Anterior cingulate cortex (tissue), 58 donors: ENCODE data around the gene IDH3G.
"Not testable (repeated sequence)": the region's sequence is repeated elsewhere in the genome, so short reads cannot be mapped to it uniquely, and the experiment has no call there.

Experiments
- DNase-seq, 58 donors: peaks; one replicate each; lab custom pipeline; 2025; lab: John Stamatoyannopoulos, UW

IDH3G gene

DNA sequence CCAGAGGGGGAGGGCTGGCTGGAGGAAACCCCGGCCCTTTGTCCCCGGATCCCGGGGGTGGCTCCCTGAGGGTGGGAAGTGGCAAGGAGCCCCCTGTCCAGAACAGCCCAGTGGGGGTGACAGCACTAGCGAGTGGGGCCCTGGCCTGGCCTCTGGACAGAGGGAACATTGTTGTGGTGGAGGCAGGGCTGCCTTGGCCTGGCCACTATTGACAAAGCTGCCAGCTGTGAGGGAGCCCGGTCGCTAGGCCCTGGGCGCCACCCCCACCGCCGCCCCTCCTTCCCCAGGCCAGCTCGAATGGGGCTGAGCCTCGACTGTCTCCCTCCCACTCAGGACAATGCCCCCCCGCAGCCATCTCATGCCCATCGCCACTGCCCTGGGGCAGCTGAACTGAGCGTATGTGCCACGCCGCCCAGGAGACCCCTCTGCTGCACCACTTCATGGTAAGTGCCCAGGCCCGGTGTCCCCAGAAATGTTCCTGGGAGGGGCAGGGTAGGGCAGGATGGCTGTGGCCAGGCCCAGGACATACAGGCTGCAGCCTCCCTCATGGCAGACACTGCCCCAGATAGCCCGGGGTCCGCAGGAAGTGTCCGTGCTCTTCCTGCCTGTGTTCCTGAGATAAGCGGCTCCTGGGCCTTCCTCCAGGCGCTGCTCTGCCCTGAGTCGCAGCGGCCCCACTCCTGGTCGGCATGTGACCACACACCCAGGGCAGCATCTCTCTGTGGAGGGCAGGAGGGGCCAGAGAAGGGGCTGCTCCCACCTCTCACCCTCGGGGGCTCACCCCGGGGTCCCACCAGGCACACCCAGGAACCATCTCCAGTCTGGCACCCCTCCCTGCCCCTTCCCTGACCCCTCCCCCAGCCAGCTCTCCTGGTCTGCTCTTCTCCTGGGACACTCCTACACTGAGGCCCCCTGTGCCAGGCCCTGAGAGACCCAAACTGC lies 28.8 kb downstream of the IDH3G start:
- peak in 56 of 58 donors; percentile 33 to 99 (median 84) for DNase-seq

DNA sequence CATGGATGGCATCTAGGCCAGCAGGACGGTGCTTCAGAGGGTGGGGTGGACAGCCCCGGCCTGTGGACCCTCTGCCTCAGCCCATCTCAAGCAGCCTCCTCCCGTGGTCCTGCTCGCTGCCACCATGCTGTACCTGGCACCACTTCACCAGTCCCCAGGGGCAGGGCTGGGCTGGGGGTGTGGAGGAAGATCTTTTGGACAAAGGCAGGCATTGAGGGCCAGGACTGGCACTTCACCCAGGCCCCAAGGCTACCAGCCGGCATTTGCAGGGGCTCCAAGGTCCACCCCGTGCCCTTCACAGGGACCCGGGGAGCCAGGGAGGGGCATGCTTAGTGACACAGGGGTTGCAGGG lies 29.4 kb downstream of the IDH3G start:
- DNase-seq: peak in 1 of 58 donors; percentile 82

DNA sequence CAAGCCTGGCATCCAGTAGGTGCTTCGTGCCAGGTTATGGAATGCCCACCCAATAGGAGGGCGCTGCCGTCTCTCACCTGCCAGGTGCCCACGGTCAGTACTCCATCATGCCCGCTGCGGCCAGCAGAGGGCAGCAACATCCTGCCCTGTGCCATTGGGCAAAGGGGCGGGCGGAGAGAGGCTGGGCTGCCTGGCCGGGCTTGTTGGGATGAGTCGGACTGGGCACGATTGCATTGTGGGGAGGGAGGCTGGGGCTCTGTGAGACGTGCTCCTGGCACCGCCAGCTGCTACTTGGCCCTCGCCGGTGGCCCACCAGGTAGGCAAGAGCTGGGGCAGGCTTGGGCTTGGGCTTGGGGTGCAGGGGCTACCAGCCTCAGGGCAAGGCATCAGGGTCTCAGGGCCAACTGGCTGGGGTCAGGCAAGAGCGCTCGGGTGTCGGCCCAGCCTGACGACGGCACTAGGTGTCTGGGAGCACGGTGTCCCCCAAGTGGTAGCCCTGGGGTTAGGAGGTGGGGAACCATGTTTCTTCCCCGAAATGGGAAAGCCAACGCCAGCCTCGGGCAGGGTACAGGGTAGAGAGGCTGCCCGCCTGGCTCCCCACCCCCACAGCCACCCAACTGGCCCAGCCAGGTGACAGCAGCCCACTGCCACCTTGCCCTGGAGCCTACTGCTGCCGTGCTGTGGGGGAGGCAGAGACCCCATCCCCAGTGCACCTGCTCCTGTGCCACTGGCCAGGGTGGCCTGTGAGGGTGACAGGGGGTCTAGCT lies 30.0 kb downstream of the IDH3G start, which contains the start of gene PLXNB3:
Gene PLXNB3, plus strand, starts transcription at position 261 of the 767 bp plus-strand sequence. CDS start 1,287 bp downstream, outside the sequence.
- DNase-seq: peak in 55 of 58 donors; percentile 5 to 94 (median 75)

GRCh38 chrX:153763298-153763932 lies 30.8 kb downstream of the IDH3G start:
- DNase-seq: no peak

DNA sequence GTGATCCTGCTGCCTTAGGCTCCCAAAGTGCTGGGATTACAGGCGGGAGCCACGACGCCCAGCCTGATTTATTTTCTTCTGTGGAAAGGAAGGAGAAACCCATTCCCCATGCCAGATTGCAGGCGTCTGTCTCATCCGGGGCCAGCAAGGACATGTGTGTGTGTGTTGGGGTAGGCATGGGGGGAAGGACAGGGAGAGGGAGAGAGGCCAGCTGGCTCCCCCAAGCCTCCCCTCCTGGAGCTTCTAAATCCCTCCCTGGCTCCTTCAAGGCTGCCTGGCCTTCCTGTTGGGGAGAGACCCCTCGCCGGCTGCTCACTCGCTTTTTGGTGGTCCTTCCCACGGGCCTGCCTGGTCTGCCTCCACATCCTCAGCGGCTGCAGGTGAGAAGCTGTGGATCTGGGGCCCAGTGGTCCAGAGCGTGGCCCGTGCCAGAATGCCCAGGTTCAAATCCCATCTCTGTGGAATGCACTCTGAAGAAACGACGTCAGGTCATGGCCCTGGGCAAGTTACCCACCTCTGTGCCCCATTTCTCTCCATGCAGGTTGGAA lies 31.5 kb downstream of the IDH3G start:
- no peak for DNase-seq

- no peak for DNase-seq
These were observed 32.3 kb downstream of the IDH3G start for GRCh38 chrX:153761863-153762262.

DNA sequence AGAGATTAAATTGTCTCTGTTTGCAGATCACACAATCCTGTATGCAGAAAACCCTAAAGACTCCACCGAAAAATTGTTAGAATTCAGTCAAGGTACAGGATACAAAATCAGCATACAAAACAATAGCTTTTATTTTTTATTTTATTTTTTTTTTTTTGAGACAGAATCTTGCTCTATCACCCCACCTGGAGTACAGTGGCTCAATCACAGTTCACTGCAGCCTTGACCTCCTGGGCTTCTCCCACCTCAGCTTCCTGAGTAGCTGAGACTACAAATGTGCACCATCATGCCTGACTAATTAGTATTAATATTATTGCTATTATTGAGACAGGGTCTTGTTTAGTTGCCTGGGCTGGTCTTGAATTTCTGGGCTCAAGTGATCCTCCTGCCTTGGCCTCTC lies 39.0 kb downstream of the IDH3G start:
- no peak for DNase-seq

- DNase-seq: no peak
These were observed 43.9 kb downstream of the IDH3G start for GRCh38 chrX:153750127-153750774.

DNA sequence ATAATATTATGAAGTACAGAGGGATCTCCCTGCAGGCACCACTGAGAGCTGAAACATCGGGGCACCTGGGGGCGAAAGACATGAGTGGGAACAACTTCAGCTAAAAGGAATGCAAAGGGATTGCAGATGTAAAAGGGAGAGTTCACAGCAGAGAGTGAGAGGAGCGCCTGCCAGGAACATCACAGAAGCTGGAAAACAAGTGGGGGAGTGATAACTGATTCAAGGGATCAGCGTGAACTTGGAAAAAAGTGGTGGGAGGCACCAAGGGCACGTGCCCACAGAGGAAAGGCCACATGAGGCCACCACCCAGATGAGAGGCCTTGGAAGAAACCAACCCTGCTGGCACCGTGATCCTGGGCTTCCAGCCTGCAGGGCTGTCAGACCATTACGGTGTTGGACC lies 45.2 kb downstream of the IDH3G start:
- DNase-seq: peak in 1 of 58 donors; percentile 10

GRCh38 chrX:153746991-153747390 lies 47.2 kb downstream of the IDH3G start:
- DNase-seq: not testable (repeated sequence)

DNA sequence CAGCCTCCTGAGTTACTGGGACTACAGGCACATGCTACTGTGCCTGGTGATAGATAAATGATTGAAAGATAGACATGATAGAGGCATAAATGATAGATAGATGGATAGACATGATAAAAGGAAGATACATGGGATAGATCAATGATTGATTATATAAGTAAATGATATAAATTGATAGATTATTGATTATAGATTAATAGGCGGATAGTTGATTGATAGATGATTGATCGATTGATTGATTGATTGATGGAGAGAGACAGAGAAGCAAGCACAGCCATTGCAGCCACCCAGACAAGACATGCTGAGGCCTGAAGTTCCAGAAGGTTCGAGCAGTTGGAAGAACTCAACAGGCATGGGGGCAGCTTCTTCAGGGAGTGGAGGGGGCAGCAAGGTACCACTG lies 47.8 kb downstream of the IDH3G start:
- DNase-seq: no peak

DNA sequence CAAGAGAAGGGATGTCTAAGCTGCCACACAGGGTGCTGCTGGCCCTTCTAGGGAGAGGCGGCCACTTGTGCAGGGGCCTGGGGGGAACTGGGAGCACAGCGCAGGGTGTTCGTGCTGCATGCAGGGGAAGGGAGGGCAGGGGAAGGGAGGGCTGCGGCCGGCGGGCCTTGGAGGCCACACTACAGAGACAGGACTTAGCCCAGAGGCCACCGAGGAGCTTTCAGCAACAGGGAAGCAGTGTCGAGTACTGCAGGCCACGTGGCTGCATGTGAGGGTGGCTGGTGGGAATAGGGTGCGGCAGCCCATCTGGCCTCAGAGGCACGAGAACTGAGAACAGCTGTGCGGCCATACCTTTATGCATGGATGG lies 49.1 kb downstream of the IDH3G start:
- DNase-seq: not testable (repeated sequence)

GRCh38 chrX:153744210-153745066 lies 49.7 kb downstream of the IDH3G start:
- peak in 6 of 58 donors; percentile 10 to 53 (median 24) for DNase-seq

DNA sequence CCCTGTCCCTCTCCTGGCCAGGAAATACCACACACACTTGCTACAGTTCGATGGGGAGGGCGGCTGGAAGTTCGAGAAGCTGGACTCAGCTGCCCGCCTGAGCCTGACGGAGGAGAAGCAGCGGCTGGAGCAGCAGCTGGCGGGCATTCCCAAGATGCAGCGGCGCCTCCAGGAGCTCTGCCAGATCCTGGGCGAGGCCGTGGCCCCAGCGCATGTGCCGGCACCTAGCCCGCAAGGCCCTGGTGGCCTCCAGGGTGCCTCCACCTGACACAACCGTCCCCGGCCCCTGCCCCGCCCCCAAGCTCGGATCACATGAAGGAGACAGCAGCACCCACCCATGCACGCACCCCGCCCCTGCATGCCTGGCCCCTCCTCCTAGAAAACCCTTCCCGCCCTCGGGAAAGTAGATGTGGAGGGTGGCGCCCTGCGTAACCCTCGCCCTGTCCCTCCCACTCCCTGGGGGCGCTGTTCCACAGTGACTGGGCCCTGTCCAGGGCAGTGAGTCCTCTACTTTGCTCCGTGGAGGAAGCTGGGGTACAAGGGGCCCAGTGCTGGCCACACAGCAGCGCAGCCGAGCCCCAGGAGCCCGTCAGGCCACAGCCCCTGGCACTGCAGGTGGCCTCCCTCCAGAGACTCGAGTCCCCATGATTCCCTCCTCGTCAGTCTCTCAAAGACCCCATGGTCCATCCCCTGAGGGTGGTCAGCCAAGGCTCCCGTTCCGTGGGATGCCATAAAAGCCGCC lies 50.5 kb downstream of the IDH3G start:
- not testable (repeated sequence) for DNase-seq

- DNase-seq: not testable (repeated sequence)
These were observed 51.2 kb downstream of the IDH3G start for GRCh38 chrX:153742796-153743467.

GRCh38 chrX:153742111-153742510 lies 52.1 kb downstream of the IDH3G start:
- DNase-seq: not testable (repeated sequence)

- DNase-seq: no peak
These were observed 52.7 kb downstream of the IDH3G start for GRCh38 chrX:153741446-153741845.
